HG02763 (cell line): ENCODE measurements around the gene IFT25.

Experiments used
- ATAC-seq: cut with Tn5 transposase; IDR thresholded peaks from one replicate; pipeline ENCODE4 v1.9.1; 2021; ENCODE audit warnings: mild to moderate bottlenecking, moderate library complexity; ENCODE audit not compliant: unreplicated experiment

IFT25 gene

GRCh38 chr1:53930932-53931331 lies 14.6 kb downstream of the IFT25 start:
- ATAC-seq, result no peak

GRCh38 chr1:53929246-53929960 lies 16.1 kb downstream of the IFT25 start:
- ATAC-seq, result no peak

- ATAC-seq, result no peak
These were observed 18.1 kb downstream of the IFT25 start for GRCh38 chr1:53927376-53927881.

DNA sequence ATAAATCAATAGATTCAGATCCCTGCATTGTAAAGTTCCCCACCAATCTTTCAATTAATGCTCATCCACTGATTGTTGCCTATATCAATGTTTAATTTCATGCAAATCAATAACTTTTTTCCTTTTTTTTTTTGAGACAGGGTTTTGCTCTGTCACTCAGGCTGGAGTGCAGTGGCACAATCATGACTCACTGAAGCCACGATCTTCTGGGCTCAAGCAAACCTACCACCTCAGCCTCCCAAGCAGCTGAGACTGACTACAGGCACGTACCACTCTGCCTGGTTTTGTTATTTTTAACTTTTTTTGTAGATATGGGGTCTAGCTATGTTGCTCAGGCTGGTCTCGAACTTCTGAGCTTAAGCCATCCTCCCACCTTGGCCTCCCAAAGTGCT lies 25.8 kb downstream of the IFT25 start:
- ATAC-seq, result no peak

GRCh38 chr1:53918343-53918742 lies 27.2 kb downstream of the IFT25 start:
- ATAC-seq, result no peak

- ATAC-seq, result no peak
These were observed 32.0 kb downstream of the IFT25 start for GRCh38 chr1:53913352-53914033.

GRCh38 chr1:53911442-53911841 lies 34.1 kb downstream of the IFT25 start:
- no peak for ATAC-seq

DNA sequence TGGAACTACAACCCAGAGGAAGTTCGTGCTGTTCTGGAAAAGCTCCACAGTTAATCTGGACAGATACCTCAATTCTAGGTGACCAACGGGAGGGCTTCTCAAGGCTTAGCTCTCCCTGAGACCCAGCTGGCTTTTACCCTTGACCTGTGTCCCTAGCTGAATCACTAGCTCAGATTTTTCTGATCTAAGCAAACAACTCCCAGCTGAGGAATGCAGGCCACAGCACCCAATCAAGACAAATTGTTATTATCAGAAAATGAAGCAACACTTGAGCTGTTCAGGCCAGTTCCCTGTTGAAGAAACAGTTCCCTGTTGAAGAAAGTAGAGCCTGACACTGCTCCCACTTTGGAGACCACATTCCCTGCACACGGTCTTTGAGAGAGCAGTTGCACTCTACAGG lies 35.6 kb downstream of the IFT25 start:
- no peak for ATAC-seq

DNA sequence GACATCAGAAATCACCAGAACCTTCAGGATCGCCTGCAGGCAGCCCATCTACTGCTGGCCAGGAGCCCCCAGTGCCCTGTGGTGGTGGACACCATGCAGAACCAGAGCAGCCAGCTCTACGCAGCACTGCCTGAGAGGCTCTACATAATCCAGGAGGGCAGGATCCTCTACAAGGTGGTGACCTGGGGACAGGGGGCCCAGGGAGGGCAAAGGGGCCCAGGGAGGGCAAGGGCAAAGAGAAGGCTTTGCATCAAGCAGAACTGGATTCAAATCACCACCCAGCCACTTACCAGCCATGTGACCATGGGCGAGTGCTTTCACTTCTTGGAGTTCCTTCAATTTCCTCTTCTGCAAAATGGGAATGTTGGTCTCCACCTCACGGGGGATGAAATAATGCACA lies 39.4 kb downstream of the IFT25 start:
- ATAC-seq, result no peak

- ATAC-seq, result no peak
These were observed 40.0 kb downstream of the IFT25 start for GRCh38 chr1:53905509-53905908.

GRCh38 chr1:53902235-53903138 lies 43.0 kb downstream of the IFT25 start:
- no peak for ATAC-seq

DNA sequence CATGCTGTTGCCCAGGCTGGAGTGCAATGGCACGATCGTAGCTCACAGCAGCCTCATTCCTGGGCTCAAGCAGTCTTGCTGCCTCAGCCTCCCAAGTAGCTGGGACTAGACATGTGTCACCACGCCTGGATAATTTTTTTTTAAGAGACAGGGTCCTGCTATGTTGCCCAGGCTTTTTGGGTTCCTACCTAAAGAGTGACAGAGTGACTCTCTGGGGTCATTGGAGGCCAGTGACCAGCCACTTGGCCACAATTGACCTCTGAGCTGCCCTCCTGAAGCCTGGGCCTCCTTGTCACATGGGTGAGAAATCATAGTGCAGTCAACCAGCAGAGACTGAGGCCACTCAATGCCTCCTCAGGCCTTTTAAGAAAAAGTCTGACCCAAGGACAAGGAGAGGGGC lies 45.8 kb downstream of the IFT25 start:
- no peak for ATAC-seq

- no peak for ATAC-seq
These were observed 46.3 kb downstream of the IFT25 start for GRCh38 chr1:53899206-53899628.

DNA sequence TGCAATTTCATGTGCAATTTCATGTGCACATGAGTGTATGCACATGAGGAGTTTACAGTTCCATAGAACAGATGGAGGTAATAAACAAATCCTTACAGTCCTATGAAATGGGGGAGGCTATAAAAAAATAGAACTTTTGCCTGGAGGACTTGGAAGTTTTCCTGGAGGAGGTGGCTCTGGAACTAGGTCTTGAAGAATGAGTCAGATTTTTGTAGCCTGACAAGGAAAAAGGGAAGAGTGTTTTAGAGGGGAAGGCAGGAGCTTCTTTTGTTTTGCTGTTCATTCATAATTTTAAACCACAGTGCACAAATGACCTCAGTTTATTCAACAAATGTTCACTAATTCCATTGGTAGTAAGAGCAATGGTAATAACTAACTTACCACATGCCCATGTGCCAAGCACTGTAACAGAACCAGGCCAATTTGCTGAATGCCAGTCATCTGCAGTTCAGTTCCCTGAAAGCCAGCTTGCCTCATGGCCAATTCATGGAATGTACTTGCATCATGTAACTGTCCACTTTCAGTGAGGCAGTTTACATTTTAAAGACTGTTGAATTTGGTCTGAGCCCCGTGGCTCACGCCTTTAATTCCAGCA lies 48.8 kb downstream of the IFT25 start:
- no peak for ATAC-seq

DNA sequence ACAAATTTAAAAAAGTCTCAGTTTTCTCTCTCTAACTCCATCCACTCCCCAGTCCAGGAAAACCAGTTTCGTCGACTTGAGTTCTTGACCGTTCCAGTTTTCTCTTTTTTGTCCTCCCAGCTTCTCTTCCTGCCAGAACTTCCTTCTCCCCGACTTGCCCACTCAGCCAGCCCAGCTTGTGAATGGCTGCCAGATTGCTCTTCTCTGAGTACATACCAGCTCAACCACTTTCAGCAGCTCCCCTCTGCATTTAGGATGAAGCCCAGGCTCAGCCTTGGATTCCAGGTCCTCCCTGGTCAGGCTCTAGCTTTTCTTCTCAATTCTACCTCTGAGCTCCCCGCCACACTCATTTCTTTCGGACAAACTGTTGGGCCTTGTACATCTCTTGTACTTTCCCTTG lies 50.1 kb downstream of the IFT25 start:
- no peak for ATAC-seq

GRCh38 chr1:53894644-53895043 lies 50.9 kb downstream of the IFT25 start:
- ATAC-seq, result no peak

DNA sequence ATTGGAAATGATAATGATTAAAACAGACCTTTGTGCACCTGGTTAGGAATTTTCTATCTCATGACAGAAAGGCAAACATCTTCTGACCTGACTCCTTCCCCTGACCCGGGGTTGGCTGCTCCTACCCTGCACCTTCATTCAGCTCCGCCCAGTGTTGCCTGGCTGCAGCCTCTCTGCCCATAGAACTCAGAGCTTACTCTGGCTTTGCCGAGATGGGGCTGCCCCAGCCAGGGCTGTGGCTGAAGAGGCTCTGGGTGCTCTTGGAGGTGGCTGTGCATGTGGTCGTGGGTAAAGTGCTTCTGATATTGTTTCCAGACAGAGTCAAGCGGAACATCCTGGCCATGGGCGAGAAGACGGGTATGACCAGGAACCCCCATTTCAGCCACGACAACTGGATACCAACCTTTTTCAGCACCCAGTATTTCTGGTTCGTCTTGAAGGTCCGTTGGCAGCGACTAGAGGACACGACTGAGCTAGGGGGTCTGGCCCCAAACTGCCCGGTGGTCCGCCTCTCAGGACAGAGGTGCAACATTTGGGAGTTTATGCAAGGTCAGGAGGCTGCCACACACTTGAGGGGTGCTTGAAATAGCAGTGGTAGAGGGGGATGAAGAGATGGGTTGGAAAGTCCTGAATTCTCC lies 51.4 kb downstream of the IFT25 start, which contains the start of gene DIO1:
TSS of gene DIO1 (plus strand) at position 189 of the 638 bp plus-strand sequence. CDS start at position 213, 24 bp downstream.
- no peak for ATAC-seq

- no peak for ATAC-seq
These were observed 52.6 kb downstream of the IFT25 start for GRCh38 chr1:53892911-53893310.

DNA sequence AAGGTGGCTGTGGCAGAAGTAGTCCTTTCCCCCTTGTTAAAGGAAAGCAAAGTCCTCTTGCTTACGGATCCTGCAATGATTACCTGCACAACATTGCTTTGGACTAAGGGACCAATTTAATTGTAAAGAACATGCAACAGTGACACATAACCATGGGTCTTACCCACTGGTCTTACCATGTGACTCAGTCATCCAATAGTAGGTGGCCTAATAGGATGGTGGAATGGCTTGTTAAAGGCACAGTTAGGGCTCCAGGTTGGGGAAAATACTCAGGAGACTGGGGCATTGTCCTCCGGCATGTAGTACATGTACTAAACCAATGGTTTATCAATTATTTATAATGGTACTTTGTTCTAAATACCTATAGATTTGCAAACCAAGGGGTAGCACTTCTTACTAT lies 53.8 kb downstream of the IFT25 start:
- no peak for ATAC-seq

DNA sequence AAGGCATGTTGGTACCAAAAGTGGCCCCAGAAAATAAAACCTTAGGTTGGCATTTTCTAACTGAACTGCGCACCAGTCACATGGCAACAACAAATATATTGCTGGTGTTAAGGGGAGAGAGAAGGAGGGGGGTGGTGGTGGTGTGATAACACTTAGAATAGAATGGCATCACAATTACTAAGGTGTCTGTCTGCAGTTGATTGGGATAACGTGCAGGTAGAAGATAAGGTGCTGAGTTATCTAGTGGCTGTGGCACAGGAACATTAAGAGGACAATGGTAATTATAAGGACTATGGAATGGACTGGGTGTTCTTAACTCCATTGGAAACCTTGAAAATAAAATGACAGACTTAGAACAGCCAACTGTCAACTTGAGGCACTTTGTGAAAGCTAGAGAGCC lies 54.5 kb downstream of the IFT25 start:
- no peak for ATAC-seq
